Gastroesophageal sphincter (tissue), 3 donors: Measurements from ENCODE around the gene SMOC1.

Source experiments
- CTCF ChIP-seq, 4 experiments: fragments of 200-600 bp in 2 of 4; fragments of 450-650 bp in 2 of 4; sonication (generic) in 1 of 4; IDR thresholded peaks; one replicate each; pipeline ENCODE4 v1.5.1; 2017 to 2019; ENCODE audit warnings: antibody characterized with exemption in 4 of 4, mild to moderate bottlenecking in 2 of 4, moderate library complexity in 2 of 4
- POLR2A ChIP-seq, 2 donors: fragments of 450-650 bp; IDR thresholded peaks; one replicate each; pipeline ENCODE4 v1.6.1; 2017; ENCODE audit warnings: antibody characterized with exemption in 2 of 2, mild to moderate bottlenecking in 2 of 2, moderate library complexity in 1 of 2
- POLR2AphosphoS5 ChIP-seq: sonication (generic); formaldehyde crosslinking; IDR thresholded peaks from one replicate; pipeline ENCODE4 v1.6.1; 2017; ENCODE audit warnings: antibody characterized with exemption

GRCh38 chr14:70032016-70032415, 152.8 kb downstream of the SMOC1 start:
- TF ChIP-seq CTCF (IDR thresholded peaks at IDR 0.05) = no peak
- TF ChIP-seq POLR2AphosphoS5 = no peak
- TF ChIP-seq POLR2A (IDR thresholded peaks at IDR 0.05) = no peak
